ENCODE results near the gene PAOX. TPM values are rescaled to one million over a fixed set of nuclear protein-coding genes. Genes with fewer than 3 reads are reported as not detected.
A peak's percentile ranks its signal among the peaks of the same experiment; 100 is the strongest.
"Not testable (repeated sequence)": the region's sequence is repeated elsewhere in the genome, so short reads cannot be mapped to it uniquely, and the experiment has no call there.

Gene PAOX
- polyA plus RNA-seq, 6 donors from 2014 or later, result 45.3 to 63.2 (median 53.5) TPM

DNA sequence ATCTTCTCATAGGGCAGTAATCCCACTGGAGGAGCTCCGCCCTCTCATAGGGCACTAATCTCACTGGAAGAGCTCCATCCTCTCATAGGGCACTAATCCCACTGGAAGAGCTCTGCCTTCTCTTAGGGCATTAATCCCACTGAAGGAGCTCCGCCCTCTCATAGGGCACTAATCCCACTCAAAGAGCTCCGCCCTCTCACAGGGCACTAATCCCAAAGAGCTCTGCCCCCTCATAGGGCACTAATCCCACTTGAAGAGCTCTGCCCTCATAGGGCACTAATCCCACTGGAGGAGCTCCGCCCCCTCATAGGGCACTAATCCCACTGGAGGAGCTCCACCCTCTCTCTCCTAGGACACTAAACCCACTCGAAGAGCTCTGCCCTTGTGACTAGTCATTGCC lies 17.8 kb upstream of the PAOX start:
- no peaks in the 10 kb centered on the region for H3K9me3 Mint-ChIP-seq
- H3K27me3 Mint-ChIP-seq, result no peaks in the 10 kb centered on the region
- peaks cover 4 to 7% of the 10 kb centered on the region in 2 donors for H3K36me3 Mint-ChIP-seq
- ATAC-seq (ENCODE audit: low read depth in 2 of 2), result no peak
- H3K4me3 Mint-ChIP-seq, result peak overlapping the region in 7 of 8 donors; percentile 2 to 87 (median 49)
- DNase-seq, result no peak
- peaks cover 21 to 31% (median 23%) of the 10 kb centered on the region in 3 donors for H3K4me1 Mint-ChIP-seq
- H3K27ac Mint-ChIP-seq, result peak overlapping the region in 5 of 6 donors; percentile 34 to 72 (median 52)

DNA sequence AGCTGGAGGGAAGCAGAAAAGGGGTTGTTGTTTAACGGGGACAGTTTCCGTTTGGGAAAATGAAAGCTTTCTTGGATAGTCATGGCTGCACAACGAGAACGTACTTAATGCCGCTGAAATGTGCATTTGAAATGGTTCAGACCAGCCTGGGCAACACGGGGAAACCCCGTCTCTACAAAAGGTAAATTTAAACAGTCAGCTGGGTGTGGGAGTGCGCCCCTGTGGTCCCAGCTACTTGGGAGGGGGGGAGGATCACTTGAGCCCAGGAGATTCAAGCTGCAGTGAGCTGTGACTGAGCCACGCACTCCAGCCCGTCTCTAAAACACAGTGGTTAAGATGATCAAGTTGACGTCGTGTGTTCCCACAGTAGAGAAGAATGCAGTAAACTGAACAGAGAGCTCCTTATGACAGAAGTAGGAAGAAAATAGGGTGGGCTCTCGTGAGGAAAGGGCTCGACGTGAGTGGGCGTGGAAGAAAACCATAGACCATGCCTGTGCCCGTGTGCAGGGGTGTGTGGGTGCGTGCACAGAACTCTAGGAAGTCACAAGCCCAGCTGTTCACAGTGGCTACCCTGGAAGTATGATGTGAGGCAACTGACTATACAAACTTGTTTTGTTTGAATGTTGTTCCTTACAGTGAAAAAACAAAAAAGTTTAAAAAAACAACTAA lies 17.2 kb upstream of the PAOX start:
- no peaks in the 10 kb centered on the region for H3K9me3 Mint-ChIP-seq
- peak overlapping the region; percentile 27 to 72 (median 33) for H3K27ac Mint-ChIP-seq
- peaks cover 19 to 26% (median 22%) of the 10 kb centered on the region in 3 donors for H3K4me1 Mint-ChIP-seq
- H3K4me3 Mint-ChIP-seq, result peak overlapping the region; percentile 2 to 87 (median 68)
- no peaks in the 10 kb centered on the region for H3K27me3 Mint-ChIP-seq
- H3K36me3 Mint-ChIP-seq, result peaks cover 4 to 7% of the 10 kb centered on the region in 2 donors
- ATAC-seq (ENCODE audit: low read depth in 2 of 2), result peak; percentile 3 to 7
- no peak for DNase-seq

DNA sequence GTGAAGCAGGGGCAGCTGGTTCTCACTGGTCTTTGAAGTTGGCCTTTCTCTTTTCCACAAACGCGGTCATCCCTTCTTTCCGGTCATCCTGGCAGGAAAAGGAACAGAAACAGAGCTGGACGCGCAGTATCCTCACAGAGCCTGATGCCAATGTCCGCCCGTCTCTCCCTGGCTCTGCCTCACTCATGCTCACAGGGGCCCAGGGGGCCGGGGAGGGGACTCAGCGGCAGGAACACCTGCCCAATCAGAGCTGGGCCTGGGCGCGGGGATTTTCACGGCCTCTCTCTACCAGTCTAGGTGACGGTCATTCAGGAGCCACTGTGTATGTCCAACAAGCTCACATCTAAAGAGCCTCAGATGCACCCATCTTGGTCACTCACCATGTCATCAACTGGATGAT lies 16.2 kb upstream of the PAOX start:
- Mint-ChIP-seq H3K27ac (peak overlapping the region in 1 of 6 donors; percentile 88), H3K36me3 (peaks cover 4 to 9% of the 10 kb centered on the region in 2 donors), H3K9me3 (no peaks in the 10 kb centered on the region), H3K4me1 (peaks cover 19 to 26% (median 22%) of the 10 kb centered on the region in 3 donors), H3K4me3 (peak overlapping the region in 1 of 8 donors; percentile 40), H3K27me3 (no peaks in the 10 kb centered on the region)
- DNase-seq (no peak), ATAC-seq (ENCODE audit: low read depth in 2 of 2) (no peak)

DNA sequence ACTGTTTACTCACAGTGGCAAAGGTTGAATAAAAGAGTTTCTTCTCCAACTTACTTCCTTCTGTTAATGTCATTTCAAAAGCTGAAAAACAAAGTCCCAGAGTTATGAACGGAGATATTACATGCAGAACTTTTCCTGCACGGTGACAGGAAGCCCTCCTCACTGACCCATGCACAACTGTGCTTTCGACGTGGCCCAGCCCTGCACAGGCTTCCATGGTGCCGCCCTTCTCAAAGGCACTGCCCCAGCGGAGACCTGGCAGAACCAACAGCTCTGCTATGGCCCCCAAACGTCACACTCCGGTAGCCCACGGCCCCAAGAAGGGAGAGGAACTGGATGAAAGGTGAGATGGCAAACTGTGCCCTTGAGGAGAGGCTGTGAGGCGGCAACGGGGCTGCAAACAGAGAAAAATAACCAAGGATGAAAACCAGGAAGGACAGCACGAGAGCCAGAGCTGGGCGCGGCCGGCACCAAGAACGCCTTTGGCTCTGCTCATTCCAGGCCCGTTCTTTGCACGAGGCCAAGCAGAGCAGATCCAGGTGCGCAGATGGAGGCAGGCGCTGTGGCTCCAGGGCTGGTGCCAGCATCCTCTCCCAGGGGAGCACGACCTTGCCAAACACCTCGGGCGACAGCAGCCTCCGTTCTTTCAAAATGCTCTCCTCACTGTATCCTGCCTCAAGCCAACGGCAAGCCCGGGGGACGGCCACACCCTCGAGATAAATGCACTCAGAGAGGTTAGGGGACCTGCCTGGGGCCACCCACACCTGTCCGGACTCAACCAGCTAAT lies 14.2 kb upstream of the PAOX start:
- ATAC-seq (ENCODE audit: low read depth in 2 of 2) (no peak), DNase-seq (no peak)
- Mint-ChIP-seq H3K4me1 (peaks cover 19 to 26% (median 22%) of the 10 kb centered on the region in 3 donors), H3K27me3 (no peaks in the 10 kb centered on the region), H3K9me3 (no peaks in the 10 kb centered on the region), H3K27ac (no peak overlapping the region), H3K4me3 (peak overlapping the region in 1 of 8 donors; percentile 8), H3K36me3 (peaks cover 4 to 13% of the 10 kb centered on the region in 2 donors)

DNA sequence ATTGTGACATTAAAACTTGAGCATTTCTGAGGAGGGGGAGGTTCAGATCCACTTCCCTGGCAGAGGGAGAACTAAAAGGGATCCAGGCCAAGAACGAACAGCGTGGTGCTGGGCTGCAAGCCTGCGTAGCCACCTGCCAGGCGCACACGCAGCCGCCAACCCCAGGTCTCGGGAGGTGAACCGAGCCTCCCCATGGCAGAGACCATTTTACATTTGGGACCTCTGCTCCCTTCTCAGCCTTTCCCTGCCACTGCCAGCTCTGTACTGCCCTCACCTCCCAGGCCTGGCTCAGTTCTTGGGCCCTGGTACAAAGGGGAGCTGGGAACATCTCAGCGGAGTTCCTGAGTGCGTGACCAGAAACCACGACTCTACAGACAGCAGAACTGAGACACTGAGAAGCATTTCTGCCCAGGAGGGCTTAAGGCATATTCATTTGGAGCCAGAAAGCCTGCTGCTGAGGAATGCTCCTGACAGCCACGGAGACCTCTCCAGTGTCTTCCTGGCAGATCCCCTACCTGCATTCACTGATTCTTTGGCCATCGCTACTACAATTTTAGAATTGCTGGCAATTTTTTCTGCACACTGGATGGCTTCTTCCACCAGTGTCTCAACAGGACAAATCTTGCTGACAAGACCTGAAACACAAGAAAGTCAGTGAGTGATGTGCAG lies 13.5 kb upstream of the PAOX start:
- DNase-seq, result no peak
- peaks cover 4 to 13% of the 10 kb centered on the region in 2 donors for H3K36me3 Mint-ChIP-seq
- H3K27ac Mint-ChIP-seq, result peak overlapping the region in 1 of 6 donors; percentile 54
- H3K9me3 Mint-ChIP-seq, result no peaks in the 10 kb centered on the region
- no peak for ATAC-seq (ENCODE audit: low read depth in 2 of 2)
- H3K4me3 Mint-ChIP-seq, result no peak overlapping the region
- peaks cover 14 to 22% (median 19%) of the 10 kb centered on the region in 3 donors for H3K4me1 Mint-ChIP-seq
- no peaks in the 10 kb centered on the region for H3K27me3 Mint-ChIP-seq

DNA sequence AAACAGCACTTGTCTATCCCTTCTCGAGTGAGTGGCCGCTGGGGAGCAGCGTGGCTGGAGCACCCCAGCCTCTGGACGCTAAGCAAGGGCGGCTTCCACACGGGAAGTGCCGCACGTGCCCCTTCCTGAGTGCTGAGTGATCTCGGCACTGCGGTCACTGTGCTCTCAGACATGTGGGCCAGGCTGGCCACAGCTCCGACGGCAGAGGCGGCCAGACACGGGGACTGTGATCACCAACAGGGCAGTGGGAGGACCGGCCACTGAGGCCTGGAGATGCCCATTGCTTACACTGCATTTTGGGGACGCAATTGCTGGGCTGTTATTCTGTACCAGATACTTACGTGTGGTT lies 13.0 kb upstream of the PAOX start:
- Mint-ChIP-seq H3K27ac (peak overlapping the region in 1 of 6 donors; percentile 69), H3K27me3 (no peaks in the 10 kb centered on the region), H3K9me3 (no peaks in the 10 kb centered on the region), H3K36me3 (peaks cover 4 to 13% of the 10 kb centered on the region in 2 donors), H3K4me1 (peaks cover 14 to 20% (median 14%) of the 10 kb centered on the region in 3 donors), H3K4me3 (no peak overlapping the region)
- DNase-seq (no peak), ATAC-seq (ENCODE audit: low read depth in 2 of 2) (no peak)

DNA sequence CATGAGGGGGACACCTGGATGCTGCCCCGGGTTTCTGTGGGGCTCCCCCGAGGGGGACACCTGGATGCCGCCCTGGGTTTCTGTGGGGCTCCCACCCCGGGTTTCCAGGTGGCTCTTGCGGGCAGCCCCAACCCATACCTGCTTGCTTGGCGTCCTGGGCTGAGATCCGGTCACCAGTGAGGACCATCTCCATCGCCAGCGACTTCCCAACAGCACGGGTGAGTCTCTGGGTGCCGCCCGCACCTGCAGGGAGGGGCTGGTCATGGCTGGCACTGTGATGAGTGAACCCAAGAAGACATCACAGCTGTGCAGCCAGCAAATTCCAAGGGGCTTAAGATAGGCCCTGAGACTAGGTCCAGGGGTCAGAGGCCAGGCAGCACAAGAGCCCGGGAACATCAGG lies 12.3 kb upstream of the PAOX start:
- Mint-ChIP-seq H3K9me3 (no peaks in the 10 kb centered on the region), H3K4me3 (no peak overlapping the region), H3K4me1 (peaks cover 7 to 19% (median 11%) of the 10 kb centered on the region in 3 donors), H3K36me3 (peaks cover 4 to 13% of the 10 kb centered on the region in 2 donors), H3K27me3 (no peaks in the 10 kb centered on the region), H3K27ac (peak overlapping the region in 1 of 6 donors; percentile 38)
- DNase-seq, result no peak
- ATAC-seq (ENCODE audit: low read depth in 2 of 2), result no peak

DNA sequence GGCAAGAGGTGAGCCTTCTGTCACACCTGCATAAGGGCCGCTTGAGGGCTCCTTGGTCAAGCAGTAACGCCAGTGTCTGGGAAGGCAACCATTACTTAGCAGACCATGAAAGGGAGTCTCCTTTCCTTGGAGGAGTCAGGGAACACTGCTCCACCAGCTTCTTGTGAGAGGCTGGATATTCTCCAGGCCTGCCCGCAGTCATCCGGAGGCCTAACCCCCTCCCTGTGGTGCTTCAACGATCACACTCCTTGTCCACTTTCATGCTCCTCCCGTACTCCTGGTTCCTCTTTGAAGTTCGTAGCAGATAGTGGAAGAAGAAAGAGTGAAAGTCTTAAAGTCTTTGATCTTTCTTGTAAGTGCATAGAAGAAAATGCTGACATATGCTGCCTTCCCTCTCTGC lies 11.6 kb upstream of the PAOX start:
- H3K27ac Mint-ChIP-seq, result not testable (repeated sequence)

DNA sequence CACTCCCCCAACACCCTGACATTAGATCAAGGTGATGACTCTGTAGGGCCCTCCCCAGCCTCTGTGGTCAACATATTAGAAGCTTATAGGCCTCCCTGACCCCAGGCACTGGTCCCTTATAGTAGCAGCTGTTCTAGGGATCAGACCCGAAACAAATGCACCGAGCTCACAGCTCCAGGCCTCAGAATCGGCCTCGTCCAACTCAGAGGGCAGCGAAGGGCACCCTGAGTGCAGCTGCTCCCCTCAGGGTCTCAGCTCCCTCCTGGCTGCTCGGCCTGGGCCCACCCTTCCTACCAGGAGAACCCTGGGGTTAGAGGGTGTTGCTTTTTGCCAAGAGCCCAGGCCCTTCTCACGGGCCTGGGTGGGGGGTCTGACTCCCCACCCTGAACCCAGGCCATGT lies 10.9 kb upstream of the PAOX start:
- Mint-ChIP-seq H3K9me3 (no peaks in the 10 kb centered on the region), H3K36me3 (peaks cover 4 to 13% of the 10 kb centered on the region in 2 donors), H3K27ac (no peak overlapping the region), H3K4me3 (peak overlapping the region in 1 of 8 donors; percentile 77), H3K27me3 (no peaks in the 10 kb centered on the region), H3K4me1 (peaks cover 6 to 17% (median 10%) of the 10 kb centered on the region in 3 donors)
- ATAC-seq (ENCODE audit: low read depth in 2 of 2) (no peak), DNase-seq (no peak)

More for the DNA sequence above, 11.6 kb upstream of the PAOX start:
- Mint-ChIP-seq H3K4me3 (peak overlapping the region in 1 of 8 donors; percentile 77), H3K36me3 (peaks cover 4 to 13% of the 10 kb centered on the region in 2 donors), H3K4me1 (peaks cover 6 to 17% (median 8%) of the 10 kb centered on the region in 3 donors)
- H3K9me3 Mint-ChIP-seq; DNase-seq; H3K27me3 Mint-ChIP-seq; ATAC-seq (ENCODE audit: low read depth in 2 of 2): not testable (repeated sequence)

DNA sequence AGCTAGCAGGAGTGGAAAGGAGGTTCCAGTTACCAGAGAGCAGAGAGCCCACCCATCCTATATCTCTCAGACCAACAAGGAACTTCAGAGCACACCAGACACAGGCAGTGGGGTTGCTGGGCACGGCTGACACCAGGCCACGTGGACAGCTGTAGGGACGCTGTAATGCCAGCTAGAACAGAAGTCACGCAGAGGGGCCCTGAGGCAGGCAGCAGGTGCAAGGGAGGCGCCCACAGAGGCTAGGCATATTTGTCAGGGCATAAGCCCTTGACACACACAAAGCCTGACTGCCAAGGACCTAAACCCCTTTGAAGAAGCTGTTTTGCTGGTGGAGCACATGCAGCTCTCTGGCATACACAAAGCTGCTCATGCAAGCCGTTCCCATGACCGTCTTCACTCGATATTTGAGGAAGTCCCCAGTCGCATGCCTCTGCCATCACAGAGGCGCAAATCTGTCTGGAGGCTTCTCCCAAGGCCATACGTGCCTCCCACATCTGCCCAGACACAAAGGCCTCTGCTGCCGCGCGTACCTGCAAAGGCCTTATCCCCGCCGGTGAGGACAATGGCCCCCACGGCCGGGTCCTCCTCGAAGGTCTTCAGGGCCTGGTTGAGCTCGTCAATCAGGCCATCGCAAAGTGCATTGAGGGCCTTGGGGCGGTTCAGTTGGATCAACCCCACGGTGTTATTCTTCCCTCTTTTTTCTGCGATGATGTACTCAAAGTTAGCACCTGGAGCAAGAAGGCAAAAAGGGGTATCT lies 8.9 kb upstream of the PAOX start:
- ATAC-seq (ENCODE audit: low read depth in 2 of 2), result no peak
- H3K27ac Mint-ChIP-seq, result no peak overlapping the region
- peaks cover 0 to 7% of the 10 kb centered on the region in 2 donors for H3K36me3 Mint-ChIP-seq
- H3K9me3 Mint-ChIP-seq, result no peaks in the 10 kb centered on the region
- DNase-seq, result no peak
- peak overlapping the region in 6 of 8 donors; percentile 29 to 82 (median 68) for H3K4me3 Mint-ChIP-seq
- peaks cover 11 to 31% (median 20%) of the 10 kb centered on the region in 3 donors for H3K4me1 Mint-ChIP-seq
- no peaks in the 10 kb centered on the region for H3K27me3 Mint-ChIP-seq

DNA sequence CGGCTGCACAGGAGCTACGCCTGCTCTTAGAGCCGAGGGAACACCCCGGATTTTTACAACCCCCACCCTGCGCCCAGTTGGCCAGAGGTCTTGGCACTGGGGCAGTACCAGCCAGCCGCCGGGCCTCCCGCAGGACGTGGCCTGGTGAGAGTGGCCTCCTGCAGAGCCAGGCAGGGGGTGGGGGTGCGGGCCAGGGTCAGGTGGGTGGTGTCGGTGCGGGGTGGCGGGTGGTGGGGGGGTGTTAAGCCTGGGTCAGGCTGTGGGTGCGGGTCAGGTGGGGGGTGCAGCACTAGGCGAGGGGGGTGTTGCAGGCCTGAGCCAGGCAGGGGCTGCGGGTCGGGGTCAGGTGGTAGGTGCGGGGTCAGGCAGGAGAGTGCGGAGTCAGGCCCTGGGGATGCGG lies 6.6 kb upstream of the PAOX start:
- peak overlapping the region; percentile 77 to 90 (median 80) for H3K4me3 Mint-ChIP-seq
- ATAC-seq (ENCODE audit: low read depth in 2 of 2) (no peak), DNase-seq (no peak)
- no peaks in the 10 kb centered on the region for H3K27me3 Mint-ChIP-seq
- H3K36me3 Mint-ChIP-seq, result peaks cover 0 to 7% of the 10 kb centered on the region in 2 donors
- H3K9me3 Mint-ChIP-seq, result no peaks in the 10 kb centered on the region
- H3K27ac Mint-ChIP-seq, result peak overlapping the region in 1 of 6 donors; percentile 9
- H3K4me1 Mint-ChIP-seq, result peaks cover 11 to 43% (median 24%) of the 10 kb centered on the region in 3 donors

DNA sequence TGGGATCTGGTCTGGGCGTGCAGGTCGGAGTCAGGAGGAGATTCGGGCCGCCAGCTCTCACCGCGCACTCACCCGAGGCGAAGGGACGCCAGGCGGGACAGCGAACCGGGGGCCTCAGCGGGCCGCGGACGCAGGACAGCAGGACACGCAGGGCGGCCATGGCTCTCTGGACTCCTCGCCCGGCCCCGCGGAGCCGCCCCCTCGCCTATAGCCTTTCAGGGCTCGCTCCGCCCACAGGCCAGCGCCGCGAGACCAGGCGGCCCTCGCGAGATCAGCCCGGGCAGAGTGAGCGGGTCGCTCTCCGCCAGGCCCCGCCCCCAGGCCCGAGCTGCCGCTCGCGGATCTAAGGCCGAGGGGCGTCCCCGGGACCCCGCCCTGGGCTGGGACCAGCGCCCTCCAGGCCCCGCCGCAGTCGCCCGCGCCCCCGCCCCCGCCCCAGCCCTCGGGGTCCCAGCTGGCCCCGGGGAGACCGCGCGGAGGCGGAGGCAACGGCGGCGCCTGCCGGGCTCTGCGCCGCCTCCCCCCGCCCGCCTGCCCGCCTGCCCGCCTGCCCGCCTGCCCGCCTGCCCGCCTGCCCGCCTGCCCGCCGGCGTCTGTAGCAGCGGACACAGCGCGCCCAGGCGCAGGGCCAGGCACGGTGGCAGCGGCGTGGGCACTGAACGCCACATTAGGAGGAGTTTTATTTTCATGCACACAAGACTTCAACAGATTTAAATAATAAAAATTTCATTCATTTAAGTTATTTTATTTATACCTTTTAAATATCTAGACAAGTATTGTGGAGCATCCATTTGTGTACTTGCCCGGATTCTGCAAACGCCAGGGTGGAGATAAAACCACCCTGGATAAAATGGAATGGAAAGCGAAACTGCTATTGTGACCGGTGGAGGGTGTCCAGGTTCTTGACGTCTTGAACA lies 5.6 kb upstream of the PAOX start, which contains the start of gene ECHS1:
ECHS1 (minus strand) TSS at position 181 of the 917 bp plus-strand sequence; CDS start at position 160, 21 bp downstream.
- peak; percentile 92 for DNase-seq
- peak; percentile 95 to 97 for ATAC-seq (ENCODE audit: low read depth in 2 of 2)

More for the DNA sequence above, 5.6 kb upstream of the PAOX start, which contains the start of gene ECHS1:
- Mint-ChIP-seq H3K4me1 (peaks cover 11 to 43% (median 24%) of the 10 kb centered on the region in 3 donors), H3K9me3 (no peaks in the 10 kb centered on the region), H3K36me3 (no peaks in the 10 kb centered on the region), H3K27ac (peak within 1 kb of the TSS; percentile 63 to 99 (median 82)), H3K4me3 (peak within 1 kb of the TSS; percentile 80 to 95 (median 90)), H3K27me3 (no peaks in the 10 kb centered on the region)

All from naive B cell (primary cell).